GM19455 (cell line): ENCODE data around the gene NAE1.
"Not testable (repeated sequence)": the region's sequence is repeated elsewhere in the genome, so short reads cannot be mapped to it uniquely, and the experiment has no call there.

Experiments used
- ATAC-seq: cut with Tn5 transposase; IDR thresholded peaks from one replicate; pipeline ENCODE4 v1.9.1; 2021; ENCODE audit not compliant: unreplicated experiment

Gene NAE1

GRCh38 chr16:66830422-66831404, at the start of gene NAE1:
NAE1 (minus strand) TSS chr16:66830976; CDS start chr16:66830899, 77 bp downstream.
- peak; percentile 93 for ATAC-seq

DNA sequence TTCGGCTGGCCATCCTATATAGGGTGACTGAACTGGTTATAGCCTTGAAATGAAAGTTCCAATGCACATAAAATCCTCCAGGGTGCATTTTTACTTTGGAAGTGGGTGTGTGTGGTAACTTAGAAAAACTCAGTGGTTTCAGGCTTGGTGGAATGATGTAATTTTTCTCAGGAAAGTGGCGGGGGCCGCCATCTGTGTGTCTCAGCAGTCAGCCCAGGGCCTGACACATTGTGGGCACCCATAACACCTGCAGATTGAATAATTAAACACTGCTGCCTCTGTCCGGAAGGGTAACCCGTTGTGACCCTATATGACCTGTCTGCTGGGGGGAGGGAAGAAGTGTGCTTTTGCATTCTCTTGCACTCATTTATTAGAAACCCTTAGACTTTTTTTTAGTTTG, 47.3 kb upstream of the NAE1 start:
- no peak for ATAC-seq

- no peak for ATAC-seq
Measured at GRCh38 chr16:66874079-66874775, 43.5 kb upstream of the NAE1 start.

- ATAC-seq: no peak
Measured at GRCh38 chr16:66873685-66874055, 42.9 kb upstream of the NAE1 start.

GRCh38 chr16:66872943-66873684, 42.3 kb upstream of the NAE1 start:
- ATAC-seq: peak; percentile 83

- no peak for ATAC-seq
Measured at GRCh38 chr16:66872559-66872942, 41.8 kb upstream of the NAE1 start.

- ATAC-seq: no peak
Measured at GRCh38 chr16:66871840-66872239, 41.1 kb upstream of the NAE1 start.

DNA sequence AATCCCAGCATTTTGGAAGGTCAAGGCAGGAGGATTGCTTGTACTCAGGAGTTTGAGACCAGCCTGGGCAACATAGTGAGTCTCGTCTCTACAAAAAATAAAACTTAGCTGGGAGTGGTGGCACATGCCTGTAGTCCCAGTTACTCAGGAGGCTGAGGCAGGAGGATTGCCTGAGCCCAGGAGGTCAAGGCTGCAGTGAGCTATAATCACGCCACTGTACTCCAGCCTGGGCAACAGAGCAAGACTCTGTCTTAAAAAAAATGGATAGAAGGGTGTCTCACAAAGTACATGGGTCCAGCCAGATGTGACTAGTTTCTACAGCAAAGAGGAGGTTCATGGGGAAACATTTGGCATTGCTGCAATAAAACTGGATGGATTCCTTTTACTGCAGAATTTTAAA, 40.6 kb upstream of the NAE1 start:
- not testable (repeated sequence) for ATAC-seq

DNA sequence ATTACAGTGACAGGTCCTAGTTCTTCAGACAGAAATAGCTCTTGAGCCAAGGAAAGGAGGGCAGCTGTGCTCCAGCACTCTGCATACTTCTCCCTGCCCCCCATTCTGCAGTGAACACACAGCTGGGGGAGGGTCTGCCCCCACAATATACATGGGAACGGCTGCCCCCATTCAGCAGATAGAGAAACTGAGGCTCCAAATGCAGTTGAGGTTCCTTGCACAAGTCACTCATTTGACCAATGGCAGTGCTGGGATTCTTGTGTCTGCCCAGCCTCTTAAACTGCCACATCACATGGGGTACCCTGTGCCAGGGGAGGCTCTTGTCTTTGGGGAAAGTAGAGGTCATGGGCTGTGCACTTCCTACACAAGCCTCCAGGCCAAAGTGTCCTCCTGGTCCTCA, 38.6 kb upstream of the NAE1 start:
- no peak for ATAC-seq

- no peak for ATAC-seq
Measured at GRCh38 chr16:66863707-66864106, 32.9 kb upstream of the NAE1 start.

GRCh38 chr16:66862023-66862520, 31.3 kb upstream of the NAE1 start:
- no peak for ATAC-seq

DNA sequence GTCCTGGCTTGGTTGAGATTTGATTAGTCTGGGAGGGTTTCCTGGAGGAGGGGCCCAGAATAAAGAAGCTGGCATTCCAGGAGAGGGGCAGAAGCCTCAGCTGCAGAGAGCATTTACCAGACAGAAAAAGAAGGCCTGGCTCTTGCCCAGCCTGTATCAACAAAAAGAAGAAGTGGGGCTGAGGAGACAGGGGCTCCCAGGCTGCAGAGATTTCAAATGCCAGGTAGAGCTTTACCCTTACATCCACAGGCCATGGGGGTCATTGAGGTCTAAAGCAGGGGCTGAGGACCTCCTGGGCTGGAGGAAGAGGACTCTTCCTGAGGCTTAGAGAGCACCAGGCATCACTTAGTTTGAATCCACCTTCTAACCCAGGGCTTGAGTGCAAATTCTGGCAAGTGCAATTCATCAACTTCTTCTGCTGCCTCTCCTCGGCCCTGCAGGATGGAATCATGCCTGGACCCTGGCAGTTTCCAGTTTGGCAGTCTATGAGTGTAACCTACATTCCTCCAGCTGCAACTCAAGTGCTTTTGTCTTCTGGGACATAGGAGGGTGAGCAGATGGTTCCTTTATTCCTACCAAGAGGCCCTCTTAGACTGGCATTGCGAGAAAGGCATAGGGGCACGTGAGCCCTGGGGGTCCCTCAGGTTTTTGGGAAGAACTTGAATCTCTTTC, 28.8 kb upstream of the NAE1 start:
- no peak for ATAC-seq

DNA sequence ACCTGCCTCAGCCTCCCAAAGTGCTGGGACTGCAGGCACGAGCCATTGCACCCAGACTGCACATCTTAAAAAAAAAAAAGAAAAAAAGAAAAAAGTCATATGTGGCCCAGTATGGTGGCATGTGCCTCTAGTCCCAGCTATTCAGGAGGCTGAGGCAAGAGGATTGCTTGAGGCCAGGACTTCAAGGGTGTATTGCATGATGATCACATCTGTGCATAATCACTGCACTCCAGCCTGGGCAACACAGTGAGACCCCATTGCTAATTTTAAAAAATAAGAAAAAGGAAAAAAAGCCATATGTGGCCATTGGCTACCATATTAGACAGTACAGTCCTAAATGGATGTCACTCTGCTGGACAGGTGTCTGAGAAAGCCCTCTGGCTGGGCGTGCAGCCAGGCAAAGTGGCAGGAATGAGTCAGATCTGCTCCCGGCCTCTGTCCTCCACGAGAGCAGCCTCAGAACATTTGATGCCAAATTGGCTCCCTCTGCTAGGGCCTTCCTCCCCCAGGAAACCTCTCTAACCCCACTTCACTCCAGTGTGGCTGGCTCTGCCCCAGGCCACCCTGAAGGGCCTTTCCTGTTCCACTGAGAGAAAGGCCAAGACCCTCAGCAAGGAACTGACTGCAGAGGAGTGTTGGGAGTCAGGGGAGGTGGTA, 28.1 kb upstream of the NAE1 start:
- no peak for ATAC-seq

GRCh38 chr16:66857437-66857836, 26.7 kb upstream of the NAE1 start:
- ATAC-seq: no peak

DNA sequence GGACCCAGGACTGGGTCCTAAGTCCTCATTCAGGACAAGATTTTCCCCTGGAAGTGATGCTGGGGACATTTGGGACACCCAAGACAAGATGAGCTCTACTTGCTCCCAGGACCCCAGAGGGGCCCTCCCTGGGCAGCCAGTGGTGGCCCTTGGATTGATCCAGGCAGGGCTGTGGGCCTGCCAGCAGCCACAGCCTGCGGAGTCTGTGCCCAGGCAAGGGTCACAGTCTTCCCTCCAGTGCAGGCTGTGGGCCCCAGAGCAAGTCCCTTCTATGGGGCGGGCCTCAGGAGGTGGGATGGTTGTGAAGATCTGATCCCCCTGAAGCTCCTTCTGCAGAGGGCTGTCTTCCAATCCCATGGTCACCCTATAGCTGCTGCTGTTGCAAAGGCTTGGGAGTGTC, 26.0 kb upstream of the NAE1 start:
- no peak for ATAC-seq

DNA sequence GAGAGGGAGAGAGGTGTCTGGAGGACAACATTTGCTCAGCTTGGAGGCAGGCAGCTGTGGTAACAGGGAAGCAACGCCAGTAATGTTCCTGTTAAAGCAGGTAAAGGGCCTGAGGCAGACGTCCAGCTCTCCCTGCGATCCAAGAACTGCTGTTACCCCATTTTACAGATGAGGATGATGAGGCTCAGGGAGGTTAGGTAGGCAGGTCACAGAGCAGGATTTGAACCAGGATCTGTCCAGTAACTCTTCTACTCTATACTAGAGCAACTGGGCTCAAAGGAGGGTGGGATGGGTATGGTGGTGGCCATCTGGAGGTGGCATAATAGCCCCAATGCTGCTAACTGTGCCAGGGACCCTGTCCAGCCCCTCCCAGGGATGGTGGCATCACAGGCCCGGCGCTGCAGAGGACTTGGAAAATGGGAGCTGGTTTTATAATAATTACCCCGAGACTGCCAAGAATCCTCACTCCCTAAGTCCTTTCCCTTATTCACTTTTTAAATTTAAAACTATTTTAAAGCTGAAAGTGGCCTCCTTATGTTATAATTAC, 25.5 kb upstream of the NAE1 start:
- ATAC-seq: no peak

GRCh38 chr16:66853261-66854139, 22.7 kb upstream of the NAE1 start:
- no peak for ATAC-seq

GRCh38 chr16:66851166-66851964, 20.6 kb upstream of the NAE1 start:
- no peak for ATAC-seq
